K562 (cell line): ENCODE measurements around the gene HSF2BP.

ENCODE experiments used
- CBFA2T3 ChIP-seq: fragments of 450-650 bp; IDR thresholded peaks from 2 replicates; pipeline ENCODE4 v1.6.1; 2017
- PTRF ChIP-seq: fragments of 450-650 bp; IDR thresholded peaks from 2 replicates; pipeline ENCODE4 v1.6.1; 2016; ENCODE audit warnings: mild to moderate bottlenecking, missing genetic modification characterization, missing compliant biosample characterization
- SIN3A ChIP-seq, 2 experiments: fragments of 150-350 bp in 1 of 2; IDR thresholded peaks; 2 replicates each; pipeline ENCODE4 v1.6.1; 2011 to 2016; ENCODE audit warnings: borderline replicate concordance in 2 of 2, low read depth in 2 of 2, low read length in 2 of 2, mild to moderate bottlenecking in 2 of 2, moderate library complexity in 2 of 2; ENCODE audit not compliant: control insufficient read depth in 1 of 2
- SMAD4 ChIP-seq: fragments of 250-450 bp; sonication (Bioruptor Pico); conservative IDR thresholded peaks from 2 replicates; pipeline ENCODE4 v1.8.0; 2021; ENCODE audit warnings: inconsistent platforms, mild to moderate bottlenecking, moderate library complexity
- TRIM24 ChIP-seq, 2 experiments: fragments of 450-650 bp; IDR thresholded peaks; 2 replicates each; pipeline ENCODE4 v1.6.1; 2016
- TF ChIP-seq, protein P1 (sequence below): fragments of 250-450 bp; sonication (Bioruptor Pico); IDR thresholded peaks from 2 replicates; pipeline ENCODE4 v1.5.0; 2020; ENCODE audit warnings: mild to moderate bottlenecking, borderline replicate concordance
- TF ChIP-seq, protein P2 (sequence below), 3 experiments: IDR thresholded peaks in 2 of 3; conservative IDR thresholded peaks in 1 of 3; 2 replicates each; pipeline ENCODE4 v1.5.1; 2011 to 2012; ENCODE audit warnings: low read length in 3 of 3, mild to moderate bottlenecking in 3 of 3, control low read depth in 2 of 3, improper control_type of control experiment in 1 of 3, inconsistent platforms in 1 of 3, low read depth in 1 of 3, mixed read lengths in 1 of 3, moderate library complexity in 1 of 3; ENCODE audit not compliant: insufficient read depth in 2 of 3
- TF ChIP-seq, protein P3 (sequence below), 2 experiments: IDR thresholded peaks; 2 replicates each; pipeline ENCODE4 v1.6.1; 2011; ENCODE audit warnings: borderline replicate concordance in 1 of 2, control low read depth in 1 of 2, low read depth in 1 of 2, low read length in 1 of 2, mild to moderate bottlenecking in 1 of 2, mixed read lengths in 1 of 2, moderate library complexity in 1 of 2; ENCODE audit not compliant: insufficient read depth in 1 of 2, insufficient read length in 1 of 2, poor library complexity in 1 of 2, severe bottlenecking in 1 of 2; ENCODE audit errors: extremely low read depth in 1 of 2

- TF ChIP-seq, protein P1, sequence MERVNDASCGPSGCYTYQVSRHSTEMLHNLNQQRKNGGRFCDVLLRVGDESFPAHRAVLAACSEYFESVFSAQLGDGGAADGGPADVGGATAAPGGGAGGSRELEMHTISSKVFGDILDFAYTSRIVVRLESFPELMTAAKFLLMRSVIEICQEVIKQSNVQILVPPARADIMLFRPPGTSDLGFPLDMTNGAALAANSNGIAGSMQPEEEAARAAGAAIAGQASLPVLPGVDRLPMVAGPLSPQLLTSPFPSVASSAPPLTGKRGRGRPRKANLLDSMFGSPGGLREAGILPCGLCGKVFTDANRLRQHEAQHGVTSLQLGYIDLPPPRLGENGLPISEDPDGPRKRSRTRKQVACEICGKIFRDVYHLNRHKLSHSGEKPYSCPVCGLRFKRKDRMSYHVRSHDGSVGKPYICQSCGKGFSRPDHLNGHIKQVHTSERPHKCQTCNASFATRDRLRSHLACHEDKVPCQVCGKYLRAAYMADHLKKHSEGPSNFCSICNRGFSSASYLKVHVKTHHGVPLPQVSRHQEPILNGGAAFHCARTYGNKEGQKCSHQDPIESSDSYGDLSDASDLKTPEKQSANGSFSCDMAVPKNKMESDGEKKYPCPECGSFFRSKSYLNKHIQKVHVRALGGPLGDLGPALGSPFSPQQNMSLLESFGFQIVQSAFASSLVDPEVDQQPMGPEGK (CRISPR knock-in tag): no peak
- TF ChIP-seq CBFA2T3: no peak
- no peak for TF ChIP-seq SIN3A (IDR thresholded peaks at IDR 0.05; ENCODE audit: borderline replicate concordance in 2 of 2, control insufficient read depth in 1 of 2, low read depth in 2 of 2, low read length in 2 of 2)
- TF ChIP-seq, protein P2, sequence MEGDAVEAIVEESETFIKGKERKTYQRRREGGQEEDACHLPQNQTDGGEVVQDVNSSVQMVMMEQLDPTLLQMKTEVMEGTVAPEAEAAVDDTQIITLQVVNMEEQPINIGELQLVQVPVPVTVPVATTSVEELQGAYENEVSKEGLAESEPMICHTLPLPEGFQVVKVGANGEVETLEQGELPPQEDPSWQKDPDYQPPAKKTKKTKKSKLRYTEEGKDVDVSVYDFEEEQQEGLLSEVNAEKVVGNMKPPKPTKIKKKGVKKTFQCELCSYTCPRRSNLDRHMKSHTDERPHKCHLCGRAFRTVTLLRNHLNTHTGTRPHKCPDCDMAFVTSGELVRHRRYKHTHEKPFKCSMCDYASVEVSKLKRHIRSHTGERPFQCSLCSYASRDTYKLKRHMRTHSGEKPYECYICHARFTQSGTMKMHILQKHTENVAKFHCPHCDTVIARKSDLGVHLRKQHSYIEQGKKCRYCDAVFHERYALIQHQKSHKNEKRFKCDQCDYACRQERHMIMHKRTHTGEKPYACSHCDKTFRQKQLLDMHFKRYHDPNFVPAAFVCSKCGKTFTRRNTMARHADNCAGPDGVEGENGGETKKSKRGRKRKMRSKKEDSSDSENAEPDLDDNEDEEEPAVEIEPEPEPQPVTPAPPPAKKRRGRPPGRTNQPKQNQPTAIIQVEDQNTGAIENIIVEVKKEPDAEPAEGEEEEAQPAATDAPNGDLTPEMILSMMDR (IDR thresholded peaks at IDR 0.05 in 2 of 3, conservative IDR thresholded peaks at IDR 0.05 in 1 of 3; ENCODE audit: insufficient read depth in 2 of 3, low read depth in 1 of 3, low read length in 3 of 3): no peak
- no peak for TF ChIP-seq TRIM24 (IDR thresholded peaks at IDR 0.05)
- TF ChIP-seq, protein P3, sequence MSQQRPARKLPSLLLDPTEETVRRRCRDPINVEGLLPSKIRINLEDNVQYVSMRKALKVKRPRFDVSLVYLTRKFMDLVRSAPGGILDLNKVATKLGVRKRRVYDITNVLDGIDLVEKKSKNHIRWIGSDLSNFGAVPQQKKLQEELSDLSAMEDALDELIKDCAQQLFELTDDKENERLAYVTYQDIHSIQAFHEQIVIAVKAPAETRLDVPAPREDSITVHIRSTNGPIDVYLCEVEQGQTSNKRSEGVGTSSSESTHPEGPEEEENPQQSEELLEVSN (IDR thresholded peaks at IDR 0.05; ENCODE audit: borderline replicate concordance in 1 of 2, extremely low read depth in 1 of 2, insufficient read depth in 1 of 2, insufficient read length in 1 of 2, low read depth in 1 of 2, low read length in 1 of 2, poor library complexity in 1 of 2, severe bottlenecking in 1 of 2): no peak
- TF ChIP-seq SMAD4 (CRISPR knock-in tag): no peak
- no peak for TF ChIP-seq PTRF (tag)
These were observed 5.1 kb upstream of the HSF2BP start for GRCh38 chr21:43664358-43664757.
